Panc1 (cell line): ENCODE results near the gene HPCAL4. TPM values are rescaled to one million over a fixed set of nuclear protein-coding genes. Genes with fewer than 3 reads are reported as not detected.

ENCODE experiments used
- ATAC-seq: fragments of 200-7000 bp; cut with Tn5 transposase; 2 replicates; pipeline ENCODE4 v1.9.1; 2020; ENCODE audit warnings: mild to moderate bottlenecking, moderate library complexity
- BruUV-seq: library from RNA; stranded (reverse); fragments of 400-500 nt; replicated peaks from 2 replicates; lab custom pipeline; 2021; lab: Mats Ljungman, UMichigan
- CTCF ChIA-PET: fragments of 300-600 bp; sonication (Branson Sonifier 250); formaldehyde crosslinking; loops from one replicate; lab custom pipeline; 2022; ENCODE audit warnings: antibody characterized with exemption; lab: Charles Lee
- POLR2A ChIA-PET: fragments of 300-600 bp; sonication (Branson Sonifier 250); formaldehyde crosslinking; loops from one replicate; lab custom pipeline; 2022; ENCODE audit warnings: antibody characterized with exemption; lab: Charles Lee
- DNase-seq: peaks from one replicate; pipeline ENCODE4 v3.0.0-alpha.2; 2010; ENCODE audit warnings: low read depth, low spot score
- H3K27ac ChIP-seq: 2 replicates; pipeline ENCODE4 v1.5.1; 2011; ENCODE audit warnings: mild to moderate bottlenecking, low read length, inconsistent platforms
- H3K27me3 ChIP-seq: fragments of 200-500 bp; sonication (Bioruptor generic); 2 replicates; pipeline ENCODE4 v1.6.0; 2014; ENCODE audit warnings: low read length, inconsistent platforms; ENCODE audit not compliant: control insufficient read depth, insufficient read depth
- H3K36me3 ChIP-seq: fragments of 200-500 bp; sonication (Bioruptor generic); 2 replicates; pipeline ENCODE4 v1.5.1; 2014; ENCODE audit warnings: inconsistent platforms, mild to moderate bottlenecking, low read length, moderate library complexity; ENCODE audit not compliant: control insufficient read depth, insufficient read depth
- H3K4me1 ChIP-seq: 2 replicates; pipeline ENCODE4 v1.5.1; 2011; ENCODE audit warnings: inconsistent platforms, mild to moderate bottlenecking, low read length, moderate library complexity; ENCODE audit not compliant: control insufficient read depth, insufficient read depth
- H3K4me3 ChIP-seq, 2 experiments: 2 replicates each; pipeline ENCODE4 v1.5.1; 2011 to 2012; ENCODE audit warnings: low read depth in 2 of 2, low read length in 2 of 2, mild to moderate bottlenecking in 2 of 2, inconsistent platforms in 1 of 2, moderate library complexity in 1 of 2
- H3K9me3 ChIP-seq: fragments of 200-500 bp; sonication (Bioruptor generic); 2 replicates; pipeline ENCODE4 v1.5.1; 2014; ENCODE audit warnings: low read depth, mild to moderate bottlenecking, inconsistent platforms, low read length, moderate library complexity; ENCODE audit not compliant: control insufficient read depth, insufficient read depth
- POLR2AphosphoS5 ChIP-seq: IDR thresholded peaks from 2 replicates; pipeline ENCODE4 v1.6.1; 2012; ENCODE audit warnings: mild to moderate bottlenecking, low read depth, low read length, moderate library complexity
- SIN3A ChIP-seq: IDR thresholded peaks from 2 replicates; pipeline ENCODE4 v1.6.1; 2012; ENCODE audit warnings: low read depth, mild to moderate bottlenecking, low read length, moderate library complexity, borderline replicate concordance; ENCODE audit not compliant: insufficient read depth
- TCF7L2 ChIP-seq: IDR thresholded peaks from 2 replicates; pipeline ENCODE4 v1.6.1; 2011; ENCODE audit warnings: mild to moderate bottlenecking, low read depth, low read length, inconsistent platforms
- in situ Hi-C: cut with HindIII; loops from 2 replicates; pipeline ENCODE4 v1.10.0; 2016; ENCODE audit warnings: low sequenced_read_pairs, low pct_unique_long_range_greater_than_20kb
- intact Hi-C: fragments of 100-400 bp; cut with micrococcal nuclease; formaldehyde crosslinking; loops from one replicate; pipeline ENCODE4 v1.10.0; 2022; ENCODE audit not compliant: unreplicated experiment
- total RNA-seq: library from RNA; stranded (reverse); gene quantifications from one replicate; pipeline ENCODE4 v1.2.1, GENCODE V29; 2021; ENCODE audit not compliant: unreplicated experiment
- TF ChIP-seq, protein P1 (sequence below), 2 experiments: IDR thresholded peaks; 2 replicates each; pipeline ENCODE4 v1.6.1; 2011 to 2012; ENCODE audit warnings: low read depth in 2 of 2, control low read depth in 1 of 2, low read length in 1 of 2, mild to moderate bottlenecking in 1 of 2, moderate library complexity in 1 of 2; ENCODE audit not compliant: insufficient read depth in 1 of 2
- TF ChIP-seq, protein P2 (sequence below): fragments of 450-650 bp; IDR thresholded peaks from 2 replicates; pipeline ENCODE4 v1.5.1; 2017; ENCODE audit warnings: mild to moderate bottlenecking

The HPCAL4 gene
- total RNA-seq, 1 experiment from 2014 or later = 0.21 TPM

DNA sequence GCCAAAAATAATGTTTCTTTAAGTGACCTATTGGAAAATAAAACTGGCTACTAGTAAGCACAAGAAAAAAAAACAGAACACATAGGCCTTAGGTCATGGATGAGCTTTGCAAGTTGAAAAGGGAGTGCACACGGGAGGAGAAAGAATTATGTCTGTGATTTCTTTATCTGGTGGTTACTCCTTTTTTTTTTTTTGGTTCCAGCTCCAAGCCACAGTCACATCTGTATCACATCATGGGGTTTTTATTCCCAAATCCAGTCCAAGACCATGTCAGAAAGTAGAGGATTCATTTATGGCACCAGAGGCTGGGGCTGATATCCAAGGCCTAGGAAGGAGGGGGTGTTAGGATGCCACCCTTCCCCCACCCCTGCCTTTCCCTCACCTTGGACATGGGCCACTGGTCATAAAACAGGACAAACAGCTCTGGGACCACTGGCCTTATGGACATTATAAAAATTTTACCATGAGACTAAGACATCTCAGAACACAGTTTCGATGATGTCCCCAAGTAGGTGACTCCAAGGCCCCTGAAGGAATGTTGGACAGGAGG is 41.5 kb downstream of the HPCAL4 start:
- Histone ChIP-seq H3K36me3 (no peaks in the 10 kb centered on the region), H3K4me1 (no peaks in the 10 kb centered on the region; the same call in 1 of the 2 replicates), H3K27ac (no peak overlapping the region), H3K9me3 (no peaks in the 10 kb centered on the region), H3K4me3 (no peak overlapping the region), H3K27me3 (peaks cover 3% of the 10 kb centered on the region; the same call in 1 of the 2 replicates)
- DNase-seq (no peak), ATAC-seq (no peak)
- CTCF ChIA-PET = interaction anchor here (0.6 kb wide), 1 partner anchor 9 kb away, joined by 3 read pairs; no protein-coding TSS in a partner anchor
- in situ Hi-C loops = no loop called here
- BruUV-seq = no TSS peak
- TF ChIP-seq SIN3A (no peak), POLR2AphosphoS5 (no peak), TCF7L2 (no peak)
- TF ChIP-seq, protein P1, sequence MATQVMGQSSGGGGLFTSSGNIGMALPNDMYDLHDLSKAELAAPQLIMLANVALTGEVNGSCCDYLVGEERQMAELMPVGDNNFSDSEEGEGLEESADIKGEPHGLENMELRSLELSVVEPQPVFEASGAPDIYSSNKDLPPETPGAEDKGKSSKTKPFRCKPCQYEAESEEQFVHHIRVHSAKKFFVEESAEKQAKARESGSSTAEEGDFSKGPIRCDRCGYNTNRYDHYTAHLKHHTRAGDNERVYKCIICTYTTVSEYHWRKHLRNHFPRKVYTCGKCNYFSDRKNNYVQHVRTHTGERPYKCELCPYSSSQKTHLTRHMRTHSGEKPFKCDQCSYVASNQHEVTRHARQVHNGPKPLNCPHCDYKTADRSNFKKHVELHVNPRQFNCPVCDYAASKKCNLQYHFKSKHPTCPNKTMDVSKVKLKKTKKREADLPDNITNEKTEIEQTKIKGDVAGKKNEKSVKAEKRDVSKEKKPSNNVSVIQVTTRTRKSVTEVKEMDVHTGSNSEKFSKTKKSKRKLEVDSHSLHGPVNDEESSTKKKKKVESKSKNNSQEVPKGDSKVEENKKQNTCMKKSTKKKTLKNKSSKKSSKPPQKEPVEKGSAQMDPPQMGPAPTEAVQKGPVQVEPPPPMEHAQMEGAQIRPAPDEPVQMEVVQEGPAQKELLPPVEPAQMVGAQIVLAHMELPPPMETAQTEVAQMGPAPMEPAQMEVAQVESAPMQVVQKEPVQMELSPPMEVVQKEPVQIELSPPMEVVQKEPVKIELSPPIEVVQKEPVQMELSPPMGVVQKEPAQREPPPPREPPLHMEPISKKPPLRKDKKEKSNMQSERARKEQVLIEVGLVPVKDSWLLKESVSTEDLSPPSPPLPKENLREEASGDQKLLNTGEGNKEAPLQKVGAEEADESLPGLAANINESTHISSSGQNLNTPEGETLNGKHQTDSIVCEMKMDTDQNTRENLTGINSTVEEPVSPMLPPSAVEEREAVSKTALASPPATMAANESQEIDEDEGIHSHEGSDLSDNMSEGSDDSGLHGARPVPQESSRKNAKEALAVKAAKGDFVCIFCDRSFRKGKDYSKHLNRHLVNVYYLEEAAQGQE (IDR thresholded peaks at IDR 0.05; ENCODE audit: insufficient read depth in 1 of 2, low read depth in 2 of 2, low read length in 1 of 2) = no peak
- TF ChIP-seq, protein P2, sequence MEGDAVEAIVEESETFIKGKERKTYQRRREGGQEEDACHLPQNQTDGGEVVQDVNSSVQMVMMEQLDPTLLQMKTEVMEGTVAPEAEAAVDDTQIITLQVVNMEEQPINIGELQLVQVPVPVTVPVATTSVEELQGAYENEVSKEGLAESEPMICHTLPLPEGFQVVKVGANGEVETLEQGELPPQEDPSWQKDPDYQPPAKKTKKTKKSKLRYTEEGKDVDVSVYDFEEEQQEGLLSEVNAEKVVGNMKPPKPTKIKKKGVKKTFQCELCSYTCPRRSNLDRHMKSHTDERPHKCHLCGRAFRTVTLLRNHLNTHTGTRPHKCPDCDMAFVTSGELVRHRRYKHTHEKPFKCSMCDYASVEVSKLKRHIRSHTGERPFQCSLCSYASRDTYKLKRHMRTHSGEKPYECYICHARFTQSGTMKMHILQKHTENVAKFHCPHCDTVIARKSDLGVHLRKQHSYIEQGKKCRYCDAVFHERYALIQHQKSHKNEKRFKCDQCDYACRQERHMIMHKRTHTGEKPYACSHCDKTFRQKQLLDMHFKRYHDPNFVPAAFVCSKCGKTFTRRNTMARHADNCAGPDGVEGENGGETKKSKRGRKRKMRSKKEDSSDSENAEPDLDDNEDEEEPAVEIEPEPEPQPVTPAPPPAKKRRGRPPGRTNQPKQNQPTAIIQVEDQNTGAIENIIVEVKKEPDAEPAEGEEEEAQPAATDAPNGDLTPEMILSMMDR = no peak
- intact Hi-C loops = no loop called here
- POLR2A ChIA-PET = interaction anchor here (0.7 kb wide), 1 partner anchor 56 kb away, joined by 7 read pairs; no protein-coding TSS in a partner anchor

DNA sequence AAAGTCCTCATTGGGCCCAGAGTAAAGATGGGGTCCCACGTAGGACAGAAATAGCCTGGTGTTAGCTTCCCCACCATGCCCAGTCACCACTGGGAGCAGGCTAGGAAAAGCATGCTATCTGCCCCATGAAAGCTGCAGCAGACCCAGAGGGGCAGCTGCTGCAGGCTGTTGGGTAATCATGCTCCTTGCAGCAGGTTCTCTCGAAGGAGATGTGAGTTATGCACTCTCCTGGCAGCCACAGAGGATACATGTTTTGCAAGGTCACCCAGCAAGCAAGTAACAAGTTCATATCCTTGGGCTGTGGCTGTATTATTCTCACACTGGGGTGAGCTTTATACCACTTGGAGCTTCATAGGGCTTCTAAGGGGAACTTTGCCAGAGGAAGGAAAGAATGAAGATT is 42.7 kb downstream of the HPCAL4 start:
- Histone ChIP-seq H3K27me3 (no peaks in the 10 kb centered on the region), H3K36me3 (no peaks in the 10 kb centered on the region), H3K9me3 (no peaks in the 10 kb centered on the region), H3K27ac (no peak overlapping the region), H3K4me3 (no peak overlapping the region), H3K4me1 (no peaks in the 10 kb centered on the region; the same call in 1 of the 2 replicates)
- TF ChIP-seq, protein P2 = no peak
- TF ChIP-seq POLR2AphosphoS5 (no peak), SIN3A (no peak), TCF7L2 (no peak)
- TF ChIP-seq, protein P1 (IDR thresholded peaks at IDR 0.05; ENCODE audit: insufficient read depth in 1 of 2, low read depth in 2 of 2, low read length in 1 of 2) = no peak
- DNase-seq (no peak), ATAC-seq (no peak)
- CTCF ChIA-PET = no interaction called here
- in situ Hi-C loops (no loop called here), intact Hi-C loops (no loop called here)
- no TSS peak for BruUV-seq
- POLR2A ChIA-PET = no interaction called here
